Epithelial cell of proximal tubule (primary cell): ENCODE results near the gene DEAF1. TPM values are rescaled to one million over a fixed set of nuclear protein-coding genes. Genes with fewer than 3 reads are reported as not detected.

ENCODE experiments used
- DNase-seq: peaks from one replicate; pipeline ENCODE4 v3.0.0-alpha.2; 2011; ENCODE audit warnings: low read depth
- H3K4me3 ChIP-seq: 2 replicates; pipeline ENCODE4 v1.5.1; 2011; ENCODE audit warnings: low read depth, mild to moderate bottlenecking, low read length
- total RNA-seq: library from RNA; depleted of rRNA; stranded (reverse); fragments of >200 nt; gene quantifications from 2 replicates; pipeline ENCODE4 v1.2.3, GENCODE V29; 2015
- TF ChIP-seq, protein P1 (sequence below): conservative IDR thresholded peaks from 2 replicates; pipeline ENCODE4 v1.5.1; 2012; ENCODE audit warnings: low read depth, mild to moderate bottlenecking, low read length

DEAF1 gene
- total RNA-seq, 1 donor from 2014 or later, result 38.2 TPM

DNA sequence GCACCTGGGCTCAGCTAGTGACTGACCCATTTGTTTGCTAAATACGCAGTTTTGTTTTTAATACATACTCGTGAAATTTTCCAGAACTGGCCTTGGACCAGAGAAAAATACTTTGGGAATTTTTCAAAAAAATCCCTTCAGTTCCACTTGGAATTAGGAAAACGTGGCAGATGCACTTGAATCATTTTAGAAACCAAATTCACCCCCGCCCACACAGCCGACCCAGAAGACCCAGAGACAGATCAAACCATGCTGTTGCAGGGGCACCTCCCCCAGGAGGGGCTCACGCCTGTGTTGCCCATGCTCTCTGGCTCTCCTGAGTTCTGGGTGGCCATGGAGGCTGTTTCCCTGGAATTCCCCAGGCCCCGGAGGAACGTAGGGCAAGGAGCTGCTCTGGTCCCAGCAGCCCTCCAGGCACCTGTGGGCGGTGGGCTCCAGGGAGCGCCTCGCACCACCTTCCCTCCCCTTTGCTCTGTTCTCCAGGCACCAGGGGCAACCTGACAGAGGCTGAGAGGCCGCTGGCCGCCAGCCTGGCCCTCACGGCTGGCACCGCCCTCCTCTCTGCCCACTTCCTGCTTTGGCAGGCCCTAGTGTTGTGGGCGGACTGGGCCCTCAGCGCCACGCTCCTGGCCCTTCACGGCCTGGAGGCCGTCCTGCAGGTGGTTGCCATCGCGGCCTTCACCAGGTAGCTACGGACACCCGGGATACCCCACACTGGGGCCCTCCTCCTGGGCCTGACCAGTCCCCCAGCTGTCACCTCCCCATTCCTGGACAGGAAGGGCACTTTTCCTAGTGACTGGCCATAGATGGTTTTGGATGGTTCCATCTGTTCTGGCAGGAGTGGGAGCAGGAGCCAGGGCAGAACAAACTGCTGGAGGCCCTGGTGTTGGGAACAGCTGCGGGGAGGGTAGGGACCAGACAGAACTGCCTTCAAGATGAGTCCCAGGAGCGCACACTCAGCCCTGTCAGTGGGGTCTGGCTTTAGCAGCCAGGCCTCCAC, 7.7 kb upstream of the DEAF1 start:
- no peak for DNase-seq
- TF ChIP-seq, protein P1, sequence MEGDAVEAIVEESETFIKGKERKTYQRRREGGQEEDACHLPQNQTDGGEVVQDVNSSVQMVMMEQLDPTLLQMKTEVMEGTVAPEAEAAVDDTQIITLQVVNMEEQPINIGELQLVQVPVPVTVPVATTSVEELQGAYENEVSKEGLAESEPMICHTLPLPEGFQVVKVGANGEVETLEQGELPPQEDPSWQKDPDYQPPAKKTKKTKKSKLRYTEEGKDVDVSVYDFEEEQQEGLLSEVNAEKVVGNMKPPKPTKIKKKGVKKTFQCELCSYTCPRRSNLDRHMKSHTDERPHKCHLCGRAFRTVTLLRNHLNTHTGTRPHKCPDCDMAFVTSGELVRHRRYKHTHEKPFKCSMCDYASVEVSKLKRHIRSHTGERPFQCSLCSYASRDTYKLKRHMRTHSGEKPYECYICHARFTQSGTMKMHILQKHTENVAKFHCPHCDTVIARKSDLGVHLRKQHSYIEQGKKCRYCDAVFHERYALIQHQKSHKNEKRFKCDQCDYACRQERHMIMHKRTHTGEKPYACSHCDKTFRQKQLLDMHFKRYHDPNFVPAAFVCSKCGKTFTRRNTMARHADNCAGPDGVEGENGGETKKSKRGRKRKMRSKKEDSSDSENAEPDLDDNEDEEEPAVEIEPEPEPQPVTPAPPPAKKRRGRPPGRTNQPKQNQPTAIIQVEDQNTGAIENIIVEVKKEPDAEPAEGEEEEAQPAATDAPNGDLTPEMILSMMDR, result no peak
- peak overlapping the region; percentile 23 for H3K4me3 ChIP-seq

DNA sequence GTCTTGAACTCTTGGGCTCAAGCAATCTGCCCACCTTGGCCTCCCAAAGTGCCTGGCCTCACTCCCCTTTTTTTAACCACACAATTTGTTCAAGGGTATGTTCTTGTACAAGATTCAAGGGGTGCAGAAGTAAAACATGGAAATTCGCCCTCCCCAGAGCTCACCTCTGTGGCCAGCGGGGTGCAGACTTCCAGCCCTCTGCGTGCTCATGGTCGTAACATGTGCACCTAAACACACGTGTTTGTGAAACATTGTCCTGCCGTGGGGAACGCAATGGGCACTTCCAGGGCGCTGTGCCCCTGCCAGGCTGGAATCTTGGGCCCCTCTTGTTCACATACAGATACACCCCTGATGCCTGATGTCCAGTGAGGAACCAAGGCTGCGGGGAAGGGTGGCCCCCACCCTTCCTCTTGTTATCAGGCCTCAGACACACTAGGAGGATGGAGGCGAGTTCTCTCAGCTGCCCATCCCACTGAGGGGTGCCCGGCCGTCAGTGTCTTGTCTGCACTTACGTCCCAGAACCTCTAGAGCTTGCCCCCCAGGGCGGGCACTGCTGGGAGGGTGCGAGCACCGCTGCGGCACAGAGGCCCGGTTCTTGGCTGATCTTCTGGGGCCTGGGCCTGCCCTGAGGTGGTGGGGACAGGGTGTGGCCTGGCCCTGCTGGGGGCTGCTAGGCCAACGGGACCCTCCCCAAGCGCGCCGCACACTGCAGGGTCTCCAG, 6.9 kb upstream of the DEAF1 start:
- TF ChIP-seq, protein P1, result no peak
- H3K4me3 ChIP-seq, result no peak overlapping the region
- DNase-seq, result no peak

DNA sequence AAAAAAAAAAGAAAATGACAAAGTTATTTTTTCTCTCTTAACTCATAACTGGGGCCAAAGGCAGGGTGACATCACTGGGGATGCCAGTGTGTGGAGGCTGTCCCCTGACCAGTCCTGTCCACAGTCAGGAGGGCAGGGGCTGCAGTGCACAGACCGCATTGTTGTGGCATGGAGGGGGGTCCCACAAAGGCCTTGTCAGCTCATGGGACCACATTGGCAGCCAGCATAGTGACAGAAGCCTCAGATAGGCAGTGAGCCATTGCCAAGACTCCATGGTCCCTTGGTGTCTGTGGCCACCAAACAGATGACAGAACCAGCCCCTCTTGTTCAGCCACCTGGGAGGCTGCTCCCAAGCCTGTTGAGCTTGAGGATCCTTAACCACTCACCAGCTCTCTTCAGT, 4.7 kb upstream of the DEAF1 start:
- TF ChIP-seq, protein P1, result no peak
- no peak overlapping the region for H3K4me3 ChIP-seq
- DNase-seq, result no peak

GRCh38 chr11:699116-699508, 4.1 kb upstream of the DEAF1 start:
- no peak for DNase-seq
- TF ChIP-seq, protein P1, result no peak
- H3K4me3 ChIP-seq, result no peak overlapping the region

DNA sequence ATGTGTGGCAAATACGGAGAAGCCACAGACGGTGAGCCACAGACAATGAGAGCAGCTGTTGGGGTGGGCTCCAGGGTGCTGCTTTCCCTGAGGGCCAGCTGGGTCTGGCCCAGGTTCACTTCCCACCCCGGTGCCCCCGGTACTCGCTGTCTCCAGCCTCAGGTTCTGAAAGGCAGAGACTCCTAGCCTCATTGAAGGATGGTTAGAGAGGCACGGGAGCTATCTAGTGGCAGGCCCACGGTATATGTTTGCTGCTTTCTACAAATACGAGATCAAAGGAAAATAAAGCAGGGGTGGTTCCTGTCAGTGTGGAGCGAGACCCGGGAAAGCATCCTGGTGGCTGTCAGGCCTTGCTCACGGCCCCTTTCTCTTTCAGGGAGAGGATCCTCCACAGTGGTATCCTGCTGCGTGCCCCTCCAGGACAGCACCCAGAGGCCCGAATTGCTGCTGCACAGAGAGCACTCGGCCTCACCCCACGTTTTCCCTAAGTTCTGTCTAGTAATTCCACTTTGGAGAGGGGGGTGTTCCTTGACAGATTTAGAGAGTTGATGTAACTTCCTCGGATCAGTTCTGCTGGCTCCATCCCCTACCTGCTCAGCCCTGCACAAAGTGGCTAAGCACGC, 3.6 kb upstream of the DEAF1 start:
- no peak overlapping the region for H3K4me3 ChIP-seq
- TF ChIP-seq, protein P1, result no peak
- DNase-seq, result no peak

- no peak for DNase-seq
- TF ChIP-seq, protein P1, result no peak
- H3K4me3 ChIP-seq, result peak overlapping the region; percentile 15
Observed at GRCh38 chr11:697811-698311, 2.8 kb upstream of the DEAF1 start.
